ENCODE measurements around the gene ERV3-1. TPM values are rescaled to one million over a fixed set of nuclear protein-coding genes. Genes with fewer than 3 reads are reported as not detected.
"Not testable (repeated sequence)": the region's sequence is repeated elsewhere in the genome, so short reads cannot be mapped to it uniquely, and the experiment has no call there.

Gene ERV3-1
- total RNA-seq, 1 experiment from 2014 or later, result 10.2 TPM

GRCh38 chr7:64945503-64946175 is 60.8 kb downstream of the ERV3-1 start:
- H3K9me3 Mint-ChIP-seq, result peaks cover 8% of the 10 kb centered on the region
- CTCF ChIA-PET, result interaction anchor here (1.0 to 3.7 kb wide), 2 partner anchors 57 to 59 kb away, joined by 3 to 20 read pairs; no protein-coding TSS in a partner anchor
- H3K4me3 Mint-ChIP-seq, result no peak overlapping the region
- POLR2A ChIA-PET, result interaction anchor here (0.6 kb wide), 1 partner anchor 33 kb away, joined by 3 read pairs; no protein-coding TSS in a partner anchor
- H3K4me1 Mint-ChIP-seq, result no peaks in the 10 kb centered on the region
- no peak for TF ChIP-seq CDX4 (CRISPR knock-in tag; IDR thresholded peaks at IDR 0.05; ENCODE audit: borderline replicate concordance)
- no peak for TF ChIP-seq HMGA2 (CRISPR knock-in tag; IDR thresholded peaks at IDR 0.05)
- no peak for TF ChIP-seq STAT6 (CRISPR knock-in tag; conservative IDR thresholded peaks at IDR 0.05; ENCODE audit: low read depth)
- TF ChIP-seq ETV6 (CRISPR knock-in tag; IDR thresholded peaks at IDR 0.05), result no peak
- TF ChIP-seq, protein P1, sequence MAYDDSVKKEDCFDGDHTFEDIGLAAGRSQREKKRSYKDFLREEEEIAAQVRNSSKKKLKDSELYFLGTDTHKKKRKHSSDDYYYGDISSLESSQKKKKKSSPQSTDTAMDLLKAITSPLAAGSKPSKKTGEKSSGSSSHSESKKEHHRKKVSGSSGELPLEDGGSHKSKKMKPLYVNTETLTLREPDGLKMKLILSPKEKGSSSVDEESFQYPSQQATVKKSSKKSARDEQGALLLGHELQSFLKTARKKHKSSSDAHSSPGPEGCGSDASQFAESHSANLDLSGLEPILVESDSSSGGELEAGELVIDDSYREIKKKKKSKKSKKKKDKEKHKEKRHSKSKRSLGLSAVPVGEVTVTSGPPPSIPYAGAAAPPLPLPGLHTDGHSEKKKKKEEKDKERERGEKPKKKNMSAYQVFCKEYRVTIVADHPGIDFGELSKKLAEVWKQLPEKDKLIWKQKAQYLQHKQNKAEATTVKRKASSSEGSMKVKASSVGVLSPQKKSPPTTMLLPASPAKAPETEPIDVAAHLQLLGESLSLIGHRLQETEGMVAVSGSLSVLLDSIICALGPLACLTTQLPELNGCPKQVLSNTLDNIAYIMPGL (CRISPR knock-in tag; IDR thresholded peaks at IDR 0.05), result no peak
- TF ChIP-seq, protein P2, sequence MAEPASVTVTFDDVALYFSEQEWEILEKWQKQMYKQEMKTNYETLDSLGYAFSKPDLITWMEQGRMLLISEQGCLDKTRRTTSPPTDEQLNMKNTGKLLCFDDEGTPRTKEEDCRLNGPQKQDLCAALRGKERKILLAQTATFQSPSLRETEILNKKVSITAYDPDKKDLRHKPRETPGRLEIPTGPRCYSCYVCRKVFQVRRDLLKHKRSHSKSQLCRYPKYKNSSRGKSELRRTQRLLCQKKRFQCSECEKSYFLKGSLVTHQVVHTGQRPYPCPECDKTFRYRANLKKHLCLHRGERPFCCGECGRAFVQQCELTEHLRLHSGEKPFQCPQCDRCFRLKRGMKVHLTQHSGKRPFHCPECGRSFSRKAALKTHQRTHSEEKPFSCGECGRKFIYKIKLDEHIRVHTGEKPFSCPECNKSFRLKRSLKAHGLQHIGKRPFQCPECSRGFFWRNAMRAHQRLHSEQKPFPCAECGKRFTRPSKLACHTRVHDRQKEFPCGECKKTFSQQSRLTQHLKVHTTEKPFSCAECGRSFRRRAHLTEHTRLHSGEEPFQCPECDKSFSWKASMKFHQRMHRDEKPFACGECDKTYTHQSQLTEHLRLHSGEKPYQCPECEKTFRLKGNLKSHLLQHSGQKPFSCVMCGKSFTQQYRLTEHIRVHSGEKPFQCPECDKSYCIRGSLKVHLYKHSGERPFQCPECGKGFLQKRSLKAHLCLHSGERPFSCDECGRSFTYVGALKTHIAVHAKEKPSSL (CRISPR knock-in tag; conservative IDR thresholded peaks at IDR 0.05), result no peak
- no peak for TF ChIP-seq TP53 (CRISPR knock-in tag; IDR thresholded peaks at IDR 0.05)
- no peak for TF ChIP-seq ZNF138 (CRISPR knock-in tag; conservative IDR thresholded peaks at IDR 0.05)
- no peak for TF ChIP-seq ATF2 (CRISPR knock-in tag; IDR thresholded peaks at IDR 0.05; ENCODE audit: borderline replicate concordance, low read depth)
- TF ChIP-seq ZBTB21 (CRISPR knock-in tag; IDR thresholded peaks at IDR 0.05; ENCODE audit: borderline replicate concordance), result no peak
- no peak for TF ChIP-seq NFATC4 (CRISPR knock-in tag; IDR thresholded peaks at IDR 0.05)
- no peak for TF ChIP-seq TEAD1 (CRISPR knock-in tag; IDR thresholded peaks at IDR 0.05)
- TF ChIP-seq ZNF263 (CRISPR knock-in tag; IDR thresholded peaks at IDR 0.05; ENCODE audit: low read depth), result no peak
- no peak for TF ChIP-seq USF2 (CRISPR knock-in tag; IDR thresholded peaks at IDR 0.05)
- no peak for TF ChIP-seq JUN (CRISPR knock-in tag; IDR thresholded peaks at IDR 0.05)
- TF ChIP-seq, protein P3, sequence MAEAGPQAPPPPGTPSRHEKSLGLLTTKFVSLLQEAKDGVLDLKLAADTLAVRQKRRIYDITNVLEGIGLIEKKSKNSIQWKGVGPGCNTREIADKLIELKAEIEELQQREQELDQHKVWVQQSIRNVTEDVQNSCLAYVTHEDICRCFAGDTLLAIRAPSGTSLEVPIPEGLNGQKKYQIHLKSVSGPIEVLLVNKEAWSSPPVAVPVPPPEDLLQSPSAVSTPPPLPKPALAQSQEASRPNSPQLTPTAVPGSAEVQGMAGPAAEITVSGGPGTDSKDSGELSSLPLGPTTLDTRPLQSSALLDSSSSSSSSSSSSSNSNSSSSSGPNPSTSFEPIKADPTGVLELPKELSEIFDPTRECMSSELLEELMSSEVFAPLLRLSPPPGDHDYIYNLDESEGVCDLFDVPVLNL (CRISPR knock-in tag; IDR thresholded peaks at IDR 0.05; ENCODE audit: borderline replicate concordance, low read depth), result no peak
- TF ChIP-seq GTF2I (CRISPR knock-in tag; conservative IDR thresholded peaks at IDR 0.05), result no peak
- ATAC-seq (no peak), DNase-seq (ENCODE audit: low spot score) (no peak)
- H3K27ac Mint-ChIP-seq, result no peak overlapping the region
- H3K27me3 Mint-ChIP-seq (ENCODE audit: low read depth), result peaks cover 19% of the 10 kb centered on the region
- 0 out of 2 replicates have a peak, but pooled peaks cover 2% of the 10 kb centered on the region for H3K36me3 Mint-ChIP-seq

GRCh38 chr7:64944667-64945502 is 61.6 kb downstream of the ERV3-1 start:
- H3K27ac Mint-ChIP-seq, H3K4me1 Mint-ChIP-seq: not testable (repeated sequence)

More at GRCh38 chr7:64944667-64945502, 61.6 kb downstream of the ERV3-1 start:
- DNase-seq (ENCODE audit: low spot score); ATAC-seq; H3K36me3 Mint-ChIP-seq; H3K9me3 Mint-ChIP-seq; H3K4me3 Mint-ChIP-seq; POLR2A ChIA-PET: not testable (repeated sequence)
- CTCF ChIA-PET, result interaction anchor here (3.7 kb wide), 1 partner anchor 57 kb away, joined by 20 read pairs; no protein-coding TSS in a partner anchor
- peaks cover 19% of the 10 kb centered on the region for H3K27me3 Mint-ChIP-seq (ENCODE audit: low read depth)
